Left lung (tissue), 10 donors: ENCODE results near the gene BRSK1. TPM values are rescaled to one million over a fixed set of nuclear protein-coding genes. Genes with fewer than 3 reads are reported as not detected.
"Not testable (repeated sequence)": the region's sequence is repeated elsewhere in the genome, so short reads cannot be mapped to it uniquely, and the experiment has no call there.

Experiments
- ATAC-seq: fragments of 200-7000 bp; cut with Tn5 transposase; one replicate; pipeline ENCODE4 v1.9.1; 2020; ENCODE audit warnings: moderate library complexity
- DNase-seq, 4 donors: peaks; one replicate each; pipeline ENCODE4 v3.0.0-alpha.2; 2013 to 2020
- H3K27ac ChIP-seq, 2 donors: fragments of 200-600 bp; sonication (generic) in 1 of 2; one replicate each; pipeline versions ENCODE4 v1.5.0 to v1.8.0; 2020 to 2021
- H3K27me3 ChIP-seq, 2 donors: fragments of 200-600 bp; sonication (generic) in 1 of 2; one replicate each; pipeline versions ENCODE4 v1.5.0 to v1.8.0; 2020 to 2021
- H3K36me3 ChIP-seq, 2 donors: fragments of 200-600 bp; sonication (generic) in 1 of 2; one replicate each; pipeline versions ENCODE4 v1.5.0 to v1.8.0; 2020 to 2021
- H3K4me1 ChIP-seq, 2 donors: fragments of 200-600 bp; one replicate each; pipeline ENCODE4 v1.8.0; 2021
- H3K4me3 ChIP-seq, 2 donors: fragments of 200-600 bp; sonication (generic) in 1 of 2; one replicate each; pipeline versions ENCODE4 v1.5.0 to v1.8.0; 2020 to 2021; ENCODE audit warnings: mild to moderate bottlenecking in 1 of 2
- H3K9me3 ChIP-seq, 2 donors: fragments of 200-600 bp; sonication (generic) in 1 of 2; one replicate each; pipeline versions ENCODE4 v1.5.0 to v1.8.0; 2020 to 2021
- CTCF ChIP-seq, 2 donors: fragments of 200-600 bp; sonication (generic) in 1 of 2; IDR thresholded peaks; one replicate each; pipeline versions ENCODE4 v1.5.0 to v1.8.0; 2021; ENCODE audit warnings: antibody characterized with exemption in 2 of 2
- intact Hi-C, 2 donors: fragments of 100-400 bp; cut with DNase I; formaldehyde crosslinking; loops; one replicate each; pipeline versions ENCODE4 v1.11.2 to v1.14.2; 2022
- polyA plus RNA-seq, 6 donors: library from polyadenylated mRNA; unstranded; fragments of 120-200 nt; gene quantifications; one replicate each; pipeline ENCODE4 v1.2.1, GENCODE V29; 2013; ENCODE audit not compliant: insufficient read length in 6 of 6
- total RNA-seq, 2 donors: library from RNA; stranded (reverse); fragmentation: NEBNext Ultra II Directional; extraction: Animal tissue kit (Norgen Biotek cat#: 25700); gene quantifications; one replicate each; pipeline ENCODE4 v1.2.1, GENCODE V29; 2021
- donor health status: DM: no; HTN: yes; CAD: no.
- donor health status: DM: no; HTN: no; CAD: no.

Gene BRSK1
- total and polyA plus RNA-seq, 8 donors, result 2.2 to 18.1 (median 13.6) TPM

- DNase-seq, result peak in 1 of 4 donors; percentile 66
- peak; percentile 29 for ATAC-seq
- Histone ChIP-seq H3K4me3 (peak within 1 kb of the TSS in 1 of 2 donors; percentile 35), H3K4me1 (peaks cover 0 to 39% of the 10 kb centered on the region in 2 donors), H3K27me3 (peaks cover 0 to 15% of the 10 kb centered on the region in 2 donors), H3K27ac (peak within 1 kb of the TSS; percentile 69 to 73), H3K9me3 (no peaks in the 10 kb centered on the region), H3K36me3 (peaks cover 0 to 2% of the 10 kb centered on the region in 2 donors)
- intact Hi-C loops, result no loop called here
- no peak for TF ChIP-seq CTCF (IDR thresholded peaks at IDR 0.05)
These were observed 41.4 kb downstream of the BRSK1 start, which contains the start of gene TMEM150B for GRCh38 chr19:55325172-55325571. Gene TMEM150B, minus strand, starts transcription at chr19:55325341. Its CDS starts 4,305 bp downstream, at chr19:55321036.

- Histone ChIP-seq H3K27me3 (peaks cover 0 to 19% of the 10 kb centered on the region in 2 donors), H3K4me1 (peaks cover 0 to 40% of the 10 kb centered on the region in 2 donors)
- H3K36me3 ChIP-seq, H3K27ac ChIP-seq, H3K4me3 ChIP-seq, ATAC-seq, DNase-seq, intact Hi-C loops, H3K9me3 ChIP-seq: not testable (repeated sequence)
These were observed 45.0 kb downstream of the BRSK1 start for GRCh38 chr19:55328774-55329318.

GRCh38 chr19:55329791-55330190 lies 46.0 kb downstream of the BRSK1 start:
- ATAC-seq, result not testable (repeated sequence)

GRCh38 chr19:55333870-55334269 lies 50.1 kb downstream of the BRSK1 start:
- no peak for DNase-seq
- intact Hi-C loops, result no loop called here
- H3K27me3 ChIP-seq, result peaks cover 0 to 41% of the 10 kb centered on the region in 2 donors
- peaks cover 4 to 25% of the 10 kb centered on the region in 2 donors for H3K4me1 ChIP-seq
- H3K4me3 ChIP-seq, result no peak overlapping the region
- TF ChIP-seq CTCF (IDR thresholded peaks at IDR 0.05), result no peak
- H3K27ac ChIP-seq, result no peak overlapping the region
- H3K9me3 ChIP-seq, result no peaks in the 10 kb centered on the region
- no peak for ATAC-seq
- no peaks in the 10 kb centered on the region for H3K36me3 ChIP-seq

More at GRCh38 chr19:55329791-55330190, 46.0 kb downstream of the BRSK1 start:
- Histone ChIP-seq H3K4me1 (peaks cover 0 to 40% of the 10 kb centered on the region in 2 donors), H3K27me3 (peaks cover 0 to 25% of the 10 kb centered on the region in 2 donors)
- H3K4me3 ChIP-seq, intact Hi-C loops, H3K9me3 ChIP-seq, H3K27ac ChIP-seq, DNase-seq, H3K36me3 ChIP-seq: not testable (repeated sequence)

- Histone ChIP-seq H3K27me3 (peaks cover 0 to 41% of the 10 kb centered on the region in 2 donors), H3K4me3 (no peak overlapping the region), H3K36me3 (no peaks in the 10 kb centered on the region), H3K27ac (no peak overlapping the region), H3K4me1 (peaks cover 8 to 26% of the 10 kb centered on the region in 2 donors), H3K9me3 (no peaks in the 10 kb centered on the region)
- intact Hi-C loops, result no loop called here
- DNase-seq (no peak), ATAC-seq (no peak)
- no peak for TF ChIP-seq CTCF (IDR thresholded peaks at IDR 0.05)
These were observed 52.3 kb downstream of the BRSK1 start for GRCh38 chr19:55336101-55336500.

GRCh38 chr19:55339105-55339888 lies 55.5 kb downstream of the BRSK1 start, which contains the start of gene KMT5C:
Gene KMT5C, plus strand, starts transcription at chr19:55339876. Its CDS starts 2,061 bp downstream, at chr19:55341937.
- peaks cover 8 to 24% of the 10 kb centered on the region in 2 donors for H3K4me1 ChIP-seq
- ATAC-seq (peak; percentile 89), DNase-seq (peak; percentile 99 to 100 (median 100))
- peaks cover 0 to 20% of the 10 kb centered on the region in 2 donors for H3K27me3 ChIP-seq
- TF ChIP-seq CTCF (IDR thresholded peaks at IDR 0.05), result peak; percentile 21 to 52
- no peaks in the 10 kb centered on the region for H3K9me3 ChIP-seq
- H3K4me3 ChIP-seq, result peak within 1 kb of the TSS; percentile 46 to 63
- peak within 1 kb of the TSS; percentile 95 to 97 for H3K27ac ChIP-seq
- intact Hi-C loops, result no loop called here
- peaks cover 0 to 21% of the 10 kb centered on the region in 2 donors for H3K36me3 ChIP-seq
